Mesothelial cell of epicardium (in vitro differentiated cells): ENCODE data around the gene ALX3. TPM values are rescaled to one million over a fixed set of nuclear protein-coding genes. Genes with fewer than 3 reads are reported as not detected.

Experiments used
- DNase-seq, 2 experiments: peaks; one replicate each; pipeline ENCODE4 v3.0.0; 2021; ENCODE audit warnings: low spot score in 2 of 2; ENCODE audit not compliant: unreplicated experiment in 2 of 2
- H3K27ac Mint-ChIP-seq: 2 replicates; pipeline ENCODE4 v1.8.0; 2021; ENCODE audit warnings: mixed read lengths
- H3K27me3 Mint-ChIP-seq: 2 replicates; pipeline ENCODE4 v1.8.0; 2021; ENCODE audit warnings: low read depth, mixed read lengths
- H3K36me3 Mint-ChIP-seq: 2 replicates; pipeline ENCODE4 v1.8.0; 2021; ENCODE audit warnings: mixed read lengths
- H3K4me1 Mint-ChIP-seq: 2 replicates; pipeline ENCODE4 v1.8.0; 2021; ENCODE audit warnings: mixed read lengths
- H3K4me3 Mint-ChIP-seq: 2 replicates; pipeline ENCODE4 v1.8.0; 2021; ENCODE audit warnings: mild to moderate bottlenecking, moderate library complexity, mixed read lengths
- H3K9me3 Mint-ChIP-seq: 2 replicates; pipeline ENCODE4 v1.8.0; 2021; ENCODE audit warnings: mixed read lengths
- total RNA-seq: library from RNA; stranded (reverse); gene quantifications from 3 replicates; pipeline ENCODE4 v1.2.1, GENCODE V29; 2021
- TF ChIP-seq, protein P1 (sequence below): fragments of 200-600 bp; sonication (generic); IDR thresholded peaks from one replicate; pipeline ENCODE4 v1.5.0; 2021; ENCODE audit warnings: antibody characterized with exemption; ENCODE audit not compliant: unreplicated experiment

Gene ALX3
- total RNA-seq = 127 to 136 TPM (median 132 TPM) in 3 replicates

DNA sequence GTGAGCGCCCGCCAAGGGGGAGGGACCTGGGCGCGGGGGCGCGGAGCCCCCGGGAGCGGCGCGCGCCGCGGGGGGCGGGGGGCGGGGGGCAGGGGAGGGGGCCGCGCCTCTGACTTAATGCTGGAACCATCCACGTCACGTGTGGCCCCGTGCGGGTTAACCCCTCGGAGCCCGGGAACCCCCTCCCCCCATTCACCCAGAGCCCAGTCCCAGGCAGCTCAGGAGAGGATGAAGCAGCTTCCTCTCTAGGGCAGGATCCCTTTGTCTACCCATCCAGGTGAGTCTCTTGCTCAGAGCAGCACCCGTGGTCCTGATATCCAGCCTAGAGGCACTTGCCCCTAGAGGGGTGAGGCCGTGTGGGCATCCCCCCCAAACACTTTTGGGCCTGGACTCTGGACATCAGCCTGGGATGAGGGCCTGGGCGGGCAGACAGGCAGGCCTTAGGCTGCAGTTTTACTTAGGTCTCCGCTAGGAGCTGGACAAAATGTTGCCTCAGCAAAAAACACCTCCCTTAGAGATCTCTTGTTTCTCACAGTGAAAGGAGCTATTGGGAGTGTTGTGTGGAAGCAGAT, at the start of gene ALX3:
TSS of gene ALX3 (minus strand) at position 2 of the 572 bp plus-strand sequence. CDS start 60 bp downstream, outside the sequence.
- Mint-ChIP-seq H3K36me3 (peaks cover 36% of the 10 kb centered on the region), H3K4me3 (peak within 1 kb of the TSS; percentile 85), H3K4me1 (peaks cover 68% of the 10 kb centered on the region), H3K27ac (peak within 1 kb of the TSS; percentile 98), H3K9me3 (no peaks in the 10 kb centered on the region), H3K27me3 (peaks cover 5% of the 10 kb centered on the region)
- TF ChIP-seq, protein P1, sequence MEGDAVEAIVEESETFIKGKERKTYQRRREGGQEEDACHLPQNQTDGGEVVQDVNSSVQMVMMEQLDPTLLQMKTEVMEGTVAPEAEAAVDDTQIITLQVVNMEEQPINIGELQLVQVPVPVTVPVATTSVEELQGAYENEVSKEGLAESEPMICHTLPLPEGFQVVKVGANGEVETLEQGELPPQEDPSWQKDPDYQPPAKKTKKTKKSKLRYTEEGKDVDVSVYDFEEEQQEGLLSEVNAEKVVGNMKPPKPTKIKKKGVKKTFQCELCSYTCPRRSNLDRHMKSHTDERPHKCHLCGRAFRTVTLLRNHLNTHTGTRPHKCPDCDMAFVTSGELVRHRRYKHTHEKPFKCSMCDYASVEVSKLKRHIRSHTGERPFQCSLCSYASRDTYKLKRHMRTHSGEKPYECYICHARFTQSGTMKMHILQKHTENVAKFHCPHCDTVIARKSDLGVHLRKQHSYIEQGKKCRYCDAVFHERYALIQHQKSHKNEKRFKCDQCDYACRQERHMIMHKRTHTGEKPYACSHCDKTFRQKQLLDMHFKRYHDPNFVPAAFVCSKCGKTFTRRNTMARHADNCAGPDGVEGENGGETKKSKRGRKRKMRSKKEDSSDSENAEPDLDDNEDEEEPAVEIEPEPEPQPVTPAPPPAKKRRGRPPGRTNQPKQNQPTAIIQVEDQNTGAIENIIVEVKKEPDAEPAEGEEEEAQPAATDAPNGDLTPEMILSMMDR = no peak
- DNase-seq = peak; percentile 57 to 76

DNA sequence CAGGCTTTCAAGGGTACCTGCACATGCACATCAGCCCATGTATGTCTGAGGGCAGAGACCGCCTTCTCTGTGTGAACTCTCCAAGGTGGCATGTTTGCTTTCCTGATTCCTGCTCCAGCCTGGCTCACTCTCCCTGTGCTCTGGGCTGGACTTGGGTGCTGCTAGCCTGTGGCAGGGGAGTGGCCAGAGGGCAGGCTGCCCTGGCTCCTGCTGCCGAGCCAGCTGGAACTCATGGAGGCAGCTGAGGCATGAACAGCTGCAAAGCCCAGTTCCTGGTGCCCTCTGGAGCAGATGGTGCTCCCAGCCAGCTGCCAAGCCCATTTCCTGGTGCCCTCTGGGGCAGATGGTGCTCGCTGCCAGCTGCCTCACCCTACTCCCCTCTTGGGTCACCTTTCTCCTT, 49.4 kb upstream of the ALX3 start:
- Mint-ChIP-seq H3K27me3 (no peaks in the 10 kb centered on the region), H3K4me1 (peaks cover 7% of the 10 kb centered on the region), H3K4me3 (no peak overlapping the region), H3K9me3 (peaks cover 25% of the 10 kb centered on the region), H3K27ac (no peak overlapping the region), H3K36me3 (peaks cover 12% of the 10 kb centered on the region)
- TF ChIP-seq, protein P1 = no peak
- DNase-seq = no peak

DNA sequence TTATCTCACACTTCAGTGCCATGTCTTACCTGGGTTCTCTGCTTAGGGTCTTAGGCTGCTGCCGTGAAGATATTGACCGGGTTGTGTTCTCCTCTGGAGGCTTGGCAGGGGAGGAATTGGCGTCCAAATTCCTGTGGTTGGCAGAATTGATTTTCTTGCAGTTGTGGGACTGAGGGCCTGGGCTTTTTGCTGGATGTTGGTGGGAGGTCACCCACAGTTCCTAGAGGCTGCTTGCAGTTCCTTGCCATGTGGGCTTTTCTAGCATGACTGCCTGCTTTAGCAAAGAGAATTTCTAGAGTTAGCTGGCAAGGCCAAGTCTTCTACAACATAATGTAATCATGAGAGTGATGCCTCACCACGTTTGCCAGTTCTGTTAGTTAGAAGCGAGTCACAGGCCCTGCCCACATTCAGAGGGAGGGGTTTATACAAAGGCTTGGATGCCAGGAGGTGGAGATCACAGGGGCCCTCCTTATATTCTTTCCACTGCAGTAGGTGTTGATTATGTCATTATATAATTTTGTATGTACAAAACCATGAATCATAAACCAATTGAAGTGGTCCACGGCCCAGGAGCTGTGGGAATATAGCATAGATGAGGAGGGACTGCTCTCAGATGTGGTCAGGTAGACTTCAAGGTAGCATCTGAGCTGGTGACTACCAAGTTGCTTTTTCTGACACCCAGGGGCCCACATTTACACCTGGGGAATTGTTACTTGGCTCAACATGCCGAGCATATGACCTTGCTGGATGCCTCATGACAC, 48.3 kb upstream of the ALX3 start:
- Mint-ChIP-seq H3K4me1 (peaks cover 8% of the 10 kb centered on the region), H3K4me3 (no peak overlapping the region), H3K27me3 (no peaks in the 10 kb centered on the region), H3K9me3 (peaks cover 17% of the 10 kb centered on the region), H3K27ac (no peak overlapping the region), H3K36me3 (peaks cover 12% of the 10 kb centered on the region)
- no peak for DNase-seq
- TF ChIP-seq, protein P1 = no peak

DNA sequence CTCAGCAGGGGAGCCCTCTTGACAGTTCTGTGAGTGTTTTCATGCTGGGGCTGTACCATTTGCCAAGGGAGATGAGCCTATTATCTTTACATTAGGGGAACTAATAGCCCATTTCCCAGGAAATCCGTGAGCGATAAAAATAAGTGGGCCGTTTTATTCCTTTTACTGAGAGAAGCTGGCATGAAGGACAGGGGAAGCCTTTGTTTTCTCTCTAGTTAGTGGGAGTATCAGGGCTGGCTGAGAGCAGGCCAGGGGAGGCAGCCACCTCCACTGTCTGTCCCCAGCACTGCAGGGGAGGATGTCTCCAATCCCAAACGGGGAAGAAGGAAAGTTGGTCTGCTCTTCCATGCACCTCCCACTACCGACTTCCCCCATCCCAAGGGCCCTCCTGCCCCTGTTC, 44.3 kb upstream of the ALX3 start:
- H3K27me3 Mint-ChIP-seq = no peaks in the 10 kb centered on the region
- peaks cover 15% of the 10 kb centered on the region for H3K4me1 Mint-ChIP-seq
- H3K4me3 Mint-ChIP-seq = no peak overlapping the region
- peaks cover 5% of the 10 kb centered on the region for H3K36me3 Mint-ChIP-seq
- no peak overlapping the region for H3K27ac Mint-ChIP-seq
- TF ChIP-seq, protein P1 = no peak
- no peak for DNase-seq
- no peaks in the 10 kb centered on the region for H3K9me3 Mint-ChIP-seq

DNA sequence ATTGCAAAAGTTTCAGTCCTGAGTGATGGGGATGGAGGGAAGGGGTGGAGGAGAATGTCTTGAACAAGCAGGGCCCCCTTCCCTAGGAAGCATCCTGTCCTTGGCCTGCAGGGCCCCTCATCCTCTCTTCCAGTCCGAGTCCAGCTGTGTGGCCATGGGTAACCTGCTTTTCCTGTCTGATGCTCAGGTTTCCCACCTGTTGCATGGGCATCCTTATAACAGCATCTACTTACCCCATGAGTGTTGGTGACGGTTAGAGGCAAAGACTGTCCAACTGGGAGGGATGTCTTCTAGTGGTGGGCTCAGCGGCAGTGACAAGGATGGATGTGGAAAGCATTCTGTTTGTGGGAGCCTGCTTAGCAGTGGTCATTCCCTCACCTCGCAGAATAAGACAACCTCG, 43.7 kb upstream of the ALX3 start:
- H3K27me3 Mint-ChIP-seq = no peaks in the 10 kb centered on the region

More for the DNA sequence above, 43.7 kb upstream of the ALX3 start:
- no peak overlapping the region for H3K27ac Mint-ChIP-seq
- no peaks in the 10 kb centered on the region for H3K9me3 Mint-ChIP-seq
- TF ChIP-seq, protein P1 = no peak
- H3K36me3 Mint-ChIP-seq = peaks cover 10% of the 10 kb centered on the region
- no peak for DNase-seq
- peaks cover 20% of the 10 kb centered on the region for H3K4me1 Mint-ChIP-seq
- no peak overlapping the region for H3K4me3 Mint-ChIP-seq
